Left forelimb (tissue), 1 donor: ENCODE data around the gene TPCN1.
"Not testable (repeated sequence)": the region's sequence is repeated elsewhere in the genome, so short reads cannot be mapped to it uniquely, and the experiment has no call there.

ENCODE experiments used
- DNase-seq: peaks from one replicate; pipeline ENCODE4 v3.0.0-alpha.2; 2018; ENCODE audit warnings: low spot score

The TPCN1 gene

GRCh38 chr12:113196990-113197389, 24.3 kb upstream of the TPCN1 start:
- DNase-seq: no peak

- no peak for DNase-seq
Observed at GRCh38 chr12:113197518-113198077, 23.7 kb upstream of the TPCN1 start.

DNA sequence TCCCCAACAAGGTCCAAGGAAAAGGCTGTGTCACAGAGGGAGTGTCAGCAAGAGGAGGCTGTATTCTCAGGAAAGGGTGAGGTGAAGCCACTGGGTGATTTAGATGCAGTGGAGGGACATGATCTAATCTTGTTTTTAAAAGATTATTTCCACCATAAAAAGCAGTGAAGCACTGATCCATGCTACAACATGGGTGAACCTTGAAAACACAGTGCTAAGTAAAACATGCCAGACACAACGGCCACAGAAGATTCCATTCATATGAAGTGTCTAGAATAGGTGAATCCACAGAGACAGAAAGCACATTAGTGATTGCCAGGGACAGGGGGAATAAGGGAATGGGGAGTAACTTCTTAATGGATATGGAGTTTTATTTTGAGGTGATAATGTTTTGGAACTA, 23.0 kb upstream of the TPCN1 start:
- no peak for DNase-seq

DNA sequence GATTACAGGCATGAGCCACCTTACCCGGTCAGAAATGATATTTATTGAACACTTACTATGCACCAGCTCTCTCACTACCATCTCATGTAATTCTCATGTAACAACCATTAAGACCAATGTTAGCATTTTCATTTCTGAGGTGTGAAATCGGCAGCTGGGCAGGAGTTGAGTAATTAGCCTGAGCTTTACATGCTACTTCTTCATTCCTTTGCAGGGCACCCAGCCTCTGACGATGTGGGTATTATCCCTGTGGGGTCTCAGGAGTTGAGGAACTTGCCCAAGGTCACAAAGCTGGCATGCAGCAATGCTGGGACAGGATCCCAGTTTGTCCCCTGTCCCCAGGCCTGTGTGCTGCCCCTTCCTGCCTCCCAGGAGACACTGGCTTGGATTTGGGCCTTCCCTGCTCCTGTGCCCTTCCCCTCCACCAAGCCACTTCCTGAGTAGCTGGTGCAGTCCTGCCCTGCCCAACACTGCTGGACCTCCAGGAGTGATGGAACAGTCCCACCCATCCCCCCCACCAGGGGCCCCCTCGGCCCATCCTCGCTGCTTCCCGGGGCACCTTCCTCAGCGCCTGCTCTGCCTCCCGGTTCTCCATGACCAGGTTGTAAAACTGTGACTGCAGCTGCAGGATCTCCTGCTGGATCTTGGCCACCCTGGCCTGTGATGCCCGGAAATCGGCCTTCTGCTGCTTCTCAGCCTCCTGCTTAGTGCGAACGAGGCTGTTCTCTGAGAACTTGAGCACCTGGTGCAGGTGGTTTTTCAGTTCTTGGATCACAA, 21.1 kb upstream of the TPCN1 start:
- no peak for DNase-seq

GRCh38 chr12:113201187-113202177, 19.8 kb upstream of the TPCN1 start:
- DNase-seq: no peak

DNA sequence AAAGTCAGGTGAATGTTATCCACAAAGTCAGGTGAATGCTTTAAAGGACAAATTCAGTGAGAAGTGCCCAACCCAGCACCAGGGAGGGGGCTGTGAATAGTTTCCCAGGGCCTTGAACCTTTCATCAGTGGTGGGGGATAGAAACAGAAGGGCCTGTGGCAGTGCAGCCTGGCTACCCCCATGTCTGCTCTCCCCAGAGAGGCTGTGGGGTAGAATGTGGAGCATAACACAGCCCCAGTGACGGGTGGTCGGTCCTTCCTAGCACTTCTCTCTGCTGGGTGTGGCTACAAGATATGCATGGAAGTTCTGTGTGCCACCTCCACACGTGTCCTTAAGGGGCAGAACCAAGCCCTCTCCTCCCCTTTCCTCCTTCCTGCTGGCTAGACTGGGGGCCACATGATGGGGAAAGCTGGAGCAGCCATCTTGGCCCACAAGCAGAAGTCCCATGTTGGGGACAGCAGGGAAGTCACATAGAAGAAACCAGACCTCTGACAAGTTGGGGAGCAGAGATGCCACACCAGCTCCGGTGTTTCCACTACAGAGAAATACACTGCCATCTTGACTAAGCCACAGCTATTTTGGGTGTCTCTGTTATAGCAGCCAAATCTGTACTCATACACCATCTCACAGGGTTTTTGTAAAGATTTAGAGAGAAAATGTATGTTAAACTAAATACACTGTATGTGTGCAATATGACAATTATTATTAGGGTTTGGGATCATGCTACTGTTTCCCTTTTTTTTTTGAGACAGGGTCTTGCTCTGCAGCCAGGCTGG, 18.8 kb upstream of the TPCN1 start:
- no peak for DNase-seq

- DNase-seq: no peak
Observed at GRCh38 chr12:113203852-113204760, 17.2 kb upstream of the TPCN1 start.

- no peak for DNase-seq
Observed at GRCh38 chr12:113204804-113205203, 16.5 kb upstream of the TPCN1 start.

DNA sequence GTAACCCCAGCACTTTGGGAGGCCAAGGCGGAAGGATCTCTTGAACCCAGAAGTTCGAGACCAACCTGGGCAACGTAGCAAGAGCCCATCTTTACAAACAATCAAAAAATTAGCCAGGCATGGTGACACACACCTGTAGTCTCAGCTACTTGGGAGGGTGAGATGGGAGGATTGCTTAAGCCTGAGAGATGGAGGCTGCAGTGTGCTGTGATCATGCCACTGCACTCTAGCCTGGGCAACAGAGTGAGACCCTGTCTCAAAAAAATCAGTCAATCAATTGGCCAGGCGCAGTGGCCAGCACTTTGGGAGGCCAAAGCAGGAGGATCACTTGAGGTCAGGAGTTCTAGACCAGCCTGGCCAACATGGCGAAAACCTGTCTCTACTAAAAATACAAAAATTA, 14.5 kb upstream of the TPCN1 start:
- not testable (repeated sequence) for DNase-seq

GRCh38 chr12:113207613-113208040, 13.6 kb upstream of the TPCN1 start:
- DNase-seq: no peak

DNA sequence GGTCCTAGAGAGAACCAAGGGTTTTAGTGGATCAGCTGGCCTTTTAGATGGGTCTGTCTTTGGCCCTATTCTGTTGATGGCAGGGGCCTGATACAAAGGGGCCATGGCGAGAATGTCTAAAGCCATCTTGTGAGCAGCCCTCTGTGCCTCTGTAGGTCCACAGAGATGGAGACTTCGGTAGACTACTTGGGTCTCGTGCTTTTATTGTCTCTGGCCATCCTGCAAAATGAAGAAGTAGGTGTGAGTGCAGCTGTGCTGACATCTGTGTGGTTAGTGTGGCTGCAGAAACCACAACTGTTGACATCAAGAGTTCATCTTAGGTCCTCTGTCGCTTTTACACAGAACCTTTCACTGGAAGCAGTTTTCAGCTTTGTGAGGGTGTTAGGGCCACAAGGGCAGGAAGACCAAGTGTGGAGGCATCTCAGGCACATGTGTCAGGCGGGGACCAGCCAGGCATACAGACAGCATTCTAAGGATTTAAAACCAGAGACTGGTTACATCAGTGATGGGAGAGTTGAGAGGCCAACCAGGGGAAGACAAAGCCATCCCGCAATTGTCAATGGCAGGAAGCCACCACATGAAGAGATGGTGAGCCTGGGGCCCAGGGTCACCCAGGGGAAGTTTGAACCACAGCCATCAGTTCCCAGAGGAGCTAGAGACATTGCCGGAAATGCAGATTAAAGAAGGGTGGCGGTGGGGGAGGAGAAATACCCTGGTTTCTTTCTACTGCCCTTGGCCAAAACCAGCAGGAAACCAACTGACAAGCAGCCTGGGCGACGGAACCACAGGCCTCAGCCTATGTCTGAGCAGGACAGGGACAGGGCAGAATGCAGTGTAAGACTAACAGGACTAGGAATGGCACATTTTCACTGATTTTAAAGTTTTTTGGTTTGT, 13.0 kb upstream of the TPCN1 start:
- no peak for DNase-seq

DNA sequence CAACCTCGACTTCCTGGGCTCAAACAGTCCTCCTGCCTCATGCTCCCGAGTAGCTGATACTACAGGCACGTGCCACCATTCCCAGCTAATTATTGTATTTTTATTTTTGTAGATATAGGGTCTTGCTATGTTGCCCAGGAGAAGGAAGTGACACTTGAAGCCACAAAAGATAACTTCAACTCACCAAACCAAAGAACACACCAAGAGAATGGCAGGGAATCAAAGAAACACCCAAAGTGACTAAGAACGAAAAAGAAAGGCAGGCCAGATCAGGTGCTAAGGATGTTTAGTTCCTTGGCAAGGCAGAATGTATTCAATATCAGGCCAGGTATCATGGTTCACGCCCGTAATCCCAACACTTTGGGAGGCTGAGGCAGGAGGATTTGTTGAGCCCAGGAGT, 10.1 kb upstream of the TPCN1 start:
- DNase-seq: no peak

DNA sequence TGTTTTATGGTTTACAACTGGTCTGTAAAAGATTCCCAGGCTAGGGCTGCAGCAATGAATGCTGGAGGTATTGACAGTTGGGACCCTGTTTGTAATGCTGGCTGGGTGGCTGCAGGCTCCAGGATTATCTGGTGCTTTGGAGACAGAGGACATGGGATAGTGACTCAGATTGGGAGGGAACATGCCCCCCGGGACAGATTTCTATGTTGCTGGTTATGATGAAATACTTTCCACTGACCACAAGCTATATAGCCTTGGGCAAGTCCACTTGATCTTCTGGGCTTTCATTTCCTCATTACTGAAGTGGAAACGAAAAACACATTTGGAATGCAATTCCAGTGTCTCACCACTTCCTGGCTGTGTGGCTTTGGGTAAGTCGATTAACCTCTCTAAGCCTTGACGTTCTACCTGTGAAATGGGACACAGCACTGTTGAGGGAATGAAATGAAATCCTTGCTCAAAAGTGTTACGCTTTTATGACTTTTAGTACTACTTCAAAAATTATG, 6.3 kb upstream of the TPCN1 start:
- no peak for DNase-seq

DNA sequence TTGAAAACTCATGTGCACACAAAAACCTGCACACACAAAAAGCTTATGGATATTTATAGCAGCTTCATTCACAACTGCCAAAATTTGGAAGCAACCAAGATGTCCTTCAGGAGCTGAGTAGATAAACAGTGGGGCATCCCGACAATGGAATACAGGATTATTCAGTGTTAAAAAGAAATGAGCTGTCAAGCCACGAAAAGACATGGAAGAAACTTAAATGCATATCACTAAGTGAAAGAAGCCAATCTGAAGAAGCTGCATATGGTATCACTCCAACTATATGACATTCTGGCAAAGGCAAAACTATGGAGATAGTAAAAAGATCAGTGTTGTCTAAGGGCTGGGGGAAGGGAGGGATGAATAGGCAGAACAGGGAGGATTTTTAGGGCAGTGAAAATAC, 5.2 kb upstream of the TPCN1 start:
- no peak for DNase-seq

- no peak for DNase-seq
Observed at GRCh38 chr12:113220593-113221180, 577 bp upstream of the TPCN1 start.

DNA sequence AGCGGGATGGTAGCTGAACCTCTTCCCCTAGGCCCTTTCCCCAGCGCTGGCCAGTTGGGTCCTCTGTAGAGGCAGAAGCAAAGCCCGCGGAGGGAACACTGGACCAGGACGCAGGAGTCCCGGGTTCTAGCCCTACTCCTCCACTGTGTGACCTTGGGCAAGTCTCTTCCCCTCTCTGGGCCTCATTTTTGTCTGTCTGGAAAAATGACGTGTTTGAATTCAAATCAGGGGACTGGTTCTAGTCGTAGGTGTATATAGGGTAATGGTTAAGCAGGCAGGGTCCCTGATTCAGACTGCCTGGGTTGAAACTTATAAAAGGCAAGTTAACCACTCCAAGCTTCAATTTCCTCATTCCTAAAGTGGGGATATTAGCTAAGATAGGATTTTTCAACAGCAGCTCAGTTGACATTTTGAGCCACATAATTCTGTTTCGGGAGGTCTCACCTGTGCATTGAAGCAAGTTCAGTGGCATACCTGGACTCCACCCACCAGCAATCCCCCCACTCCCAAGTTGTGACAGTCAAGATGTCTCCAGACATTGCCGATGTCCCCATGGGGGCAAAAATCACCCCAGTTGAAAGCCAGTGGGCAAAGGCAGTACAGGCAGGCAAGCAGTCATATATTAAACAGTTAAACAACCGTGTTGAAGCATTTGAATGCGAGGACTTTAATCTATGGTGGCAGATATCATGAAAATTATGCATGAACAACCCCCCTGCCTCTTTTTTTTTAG, 899 bp downstream of the TPCN1 start:
- no peak for DNase-seq

- DNase-seq: no peak
Observed at GRCh38 chr12:113222730-113223531, 1.7 kb downstream of the TPCN1 start.

DNA sequence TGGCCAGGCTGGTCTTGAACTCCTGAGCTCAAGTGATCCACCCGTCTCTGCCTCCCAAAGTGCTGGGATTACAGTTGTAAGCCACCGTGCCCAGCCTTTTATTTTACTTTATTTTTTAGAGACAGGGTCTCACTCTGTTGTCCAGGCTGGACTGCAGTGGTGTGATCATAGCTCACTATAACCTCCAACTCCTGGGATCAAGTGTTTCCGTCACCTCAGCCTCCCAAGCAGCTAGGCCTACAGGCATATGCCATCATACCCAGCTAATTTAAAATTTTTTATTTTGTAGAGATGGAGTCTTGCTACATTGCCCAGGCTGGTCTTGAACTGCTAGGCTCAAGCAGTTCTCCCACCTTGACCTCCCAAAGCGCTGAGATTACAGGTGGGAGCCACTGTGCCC, 3.7 kb downstream of the TPCN1 start:
- no peak for DNase-seq
